ENCODE measurements around the gene ROBO1. TPM values are rescaled to one million over a fixed set of nuclear protein-coding genes. Genes with fewer than 3 reads are reported as not detected.

ROBO1 gene
- total and polyA plus RNA-seq, 3 experiments from 2014 or later = 0.54 to 0.59 (median 0.55) TPM

DNA sequence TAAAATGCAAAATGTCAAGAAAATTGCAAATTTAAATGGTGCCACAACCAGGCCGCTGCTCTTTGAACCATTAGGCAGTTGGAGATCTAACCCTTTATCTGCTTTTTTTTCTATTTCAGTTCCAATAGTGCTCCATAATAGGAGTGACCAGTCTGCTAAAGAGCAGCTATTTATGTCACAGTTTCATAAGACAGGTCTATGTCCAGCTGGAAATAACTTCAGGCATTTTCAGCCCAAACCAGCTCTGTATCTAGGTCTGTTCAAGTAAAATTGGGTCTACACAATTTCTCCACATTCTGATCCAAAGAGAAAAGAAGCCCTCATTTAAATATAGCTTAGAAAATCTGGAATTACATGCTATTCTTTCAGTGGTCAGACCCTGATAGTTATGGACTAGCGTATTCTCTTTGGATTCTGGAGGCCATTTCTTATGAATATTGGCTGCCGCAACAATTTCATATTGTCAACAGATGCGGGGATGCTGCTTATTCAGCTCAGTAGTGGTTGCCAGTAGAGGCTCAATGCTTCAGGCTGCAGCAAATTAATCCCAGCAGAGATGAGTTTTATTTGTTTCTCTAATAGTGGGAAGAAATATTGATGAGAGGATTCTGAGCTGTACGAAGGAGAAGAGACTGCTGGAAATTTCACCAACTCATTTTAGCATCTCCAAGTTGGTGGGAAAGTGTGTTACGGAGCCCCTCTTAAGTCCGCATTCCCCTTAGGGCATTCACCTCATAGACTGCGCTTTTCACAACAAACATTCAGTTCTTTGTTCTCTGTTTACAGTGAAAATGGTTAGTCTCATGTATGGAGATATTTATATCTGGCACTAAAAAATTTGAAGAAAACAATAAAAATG is 887.0 kb downstream of the ROBO1 start:
- Histone ChIP-seq H3K36me3 (ENCODE audit: insufficient read depth, low read length) (no peaks in the 10 kb centered on the region), H3K4me3 (ENCODE audit: low read length) (no peak overlapping the region), H3K27me3 (ENCODE audit: insufficient read depth, low read length, poor library complexity, severe bottlenecking) (no peaks in the 10 kb centered on the region), H3K4me1 (ENCODE audit: insufficient read depth, low read length) (no peaks in the 10 kb centered on the region), H3K9me3 (ENCODE audit: low read length) (no peaks in the 10 kb centered on the region), H3K27ac (ENCODE audit: low read depth, low read length) (no peak overlapping the region)
- Mint-ChIP-seq H3K9me3 (peaks cover 6 to 29% (median 12%) of the 10 kb centered on the region in 5 donors), H3K27ac (no peak overlapping the region), H3K4me3 (no peak overlapping the region), H3K4me1 (no peaks in the 10 kb centered on the region), H3K27me3 (no peaks in the 10 kb centered on the region), H3K36me3 (no peaks in the 10 kb centered on the region)
- ChIA-PET POLR2A (no interaction called here), CTCF (no interaction called here)
- DNase-seq = no peak

- H3K27ac Mint-ChIP-seq = no peak overlapping the region
- H3K27ac ChIP-seq (ENCODE audit: low read depth, low read length) = no peak overlapping the region
- H3K9me3 ChIP-seq (ENCODE audit: low read length) = no peaks in the 10 kb centered on the region
- no peaks in the 10 kb centered on the region for H3K4me1 ChIP-seq (ENCODE audit: insufficient read depth, low read length)
- no peaks in the 10 kb centered on the region for H3K27me3 Mint-ChIP-seq
- DNase-seq = no peak
- no peaks in the 10 kb centered on the region for H3K36me3 Mint-ChIP-seq
- H3K36me3 ChIP-seq (ENCODE audit: insufficient read depth, low read length) = no peaks in the 10 kb centered on the region
- peaks cover 6 to 37% (median 12%) of the 10 kb centered on the region in 5 donors for H3K9me3 Mint-ChIP-seq
- no peaks in the 10 kb centered on the region for H3K27me3 ChIP-seq (ENCODE audit: insufficient read depth, low read length, poor library complexity, severe bottlenecking)
- no peak overlapping the region for H3K4me3 ChIP-seq (ENCODE audit: low read length)
- ChIA-PET CTCF (no interaction called here), POLR2A (no interaction called here)
- no peak overlapping the region for H3K4me3 Mint-ChIP-seq
- no peaks in the 10 kb centered on the region for H3K4me1 Mint-ChIP-seq
Measured at GRCh38 chr3:78879295-78879860, 888.4 kb downstream of the ROBO1 start.

DNA sequence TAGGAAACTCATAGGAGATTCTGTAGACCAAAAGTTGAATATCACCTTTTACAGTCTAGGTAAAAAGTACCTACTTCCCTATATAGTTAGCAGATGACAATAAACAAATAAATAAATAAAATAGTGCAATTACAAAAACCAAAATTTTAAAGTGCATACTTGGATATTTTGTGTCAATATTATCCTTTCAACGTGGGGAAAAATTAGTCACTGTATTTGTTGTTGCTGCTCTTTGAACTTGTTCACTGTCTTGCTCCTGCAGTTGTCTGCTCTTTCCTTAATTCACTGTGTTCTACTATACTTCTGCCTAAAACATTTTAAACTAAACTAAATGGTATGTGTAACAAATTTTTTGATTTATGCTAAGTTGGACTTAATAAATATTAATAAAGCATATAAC is 889.0 kb downstream of the ROBO1 start:
- H3K4me1 ChIP-seq (ENCODE audit: insufficient read depth, low read length) = no peaks in the 10 kb centered on the region
- no peaks in the 10 kb centered on the region for H3K36me3 Mint-ChIP-seq
- H3K4me1 Mint-ChIP-seq = no peaks in the 10 kb centered on the region
- H3K4me3 Mint-ChIP-seq = no peak overlapping the region
- CTCF ChIA-PET = no interaction called here
- no peaks in the 10 kb centered on the region for H3K27me3 ChIP-seq (ENCODE audit: insufficient read depth, low read length, poor library complexity, severe bottlenecking)
- no peak for DNase-seq
- no peaks in the 10 kb centered on the region for H3K36me3 ChIP-seq (ENCODE audit: insufficient read depth, low read length)
- H3K27me3 Mint-ChIP-seq = no peaks in the 10 kb centered on the region
- no peaks in the 10 kb centered on the region for H3K9me3 ChIP-seq (ENCODE audit: low read length)
- POLR2A ChIA-PET = no interaction called here
- H3K27ac ChIP-seq (ENCODE audit: low read depth, low read length) = no peak overlapping the region
- no peak overlapping the region for H3K4me3 ChIP-seq (ENCODE audit: low read length)
- H3K27ac Mint-ChIP-seq = no peak overlapping the region
- peaks cover 2 to 33% (median 12%) of the 10 kb centered on the region in 5 donors for H3K9me3 Mint-ChIP-seq

- Mint-ChIP-seq H3K27ac (no peak overlapping the region), H3K9me3 (peaks cover 2 to 33% (median 12%) of the 10 kb centered on the region in 5 donors), H3K36me3 (no peaks in the 10 kb centered on the region), H3K4me1 (no peaks in the 10 kb centered on the region), H3K27me3 (no peaks in the 10 kb centered on the region), H3K4me3 (no peak overlapping the region)
- ChIA-PET CTCF (no interaction called here), POLR2A (no interaction called here)
- Histone ChIP-seq H3K9me3 (ENCODE audit: low read length) (no peaks in the 10 kb centered on the region), H3K4me3 (ENCODE audit: low read length) (no peak overlapping the region), H3K27ac (ENCODE audit: low read depth, low read length) (no peak overlapping the region), H3K36me3 (ENCODE audit: insufficient read depth, low read length) (no peaks in the 10 kb centered on the region), H3K4me1 (ENCODE audit: insufficient read depth, low read length) (no peaks in the 10 kb centered on the region), H3K27me3 (ENCODE audit: insufficient read depth, low read length, poor library complexity, severe bottlenecking) (no peaks in the 10 kb centered on the region)
- no peak for DNase-seq
Measured at GRCh38 chr3:78878011-78878410, 889.8 kb downstream of the ROBO1 start.

- Histone ChIP-seq H3K4me1 (ENCODE audit: insufficient read depth, low read length) (no peaks in the 10 kb centered on the region), H3K4me3 (ENCODE audit: low read length) (no peak overlapping the region), H3K27ac (ENCODE audit: low read depth, low read length) (no peak overlapping the region), H3K27me3 (ENCODE audit: insufficient read depth, low read length, poor library complexity, severe bottlenecking) (no peaks in the 10 kb centered on the region), H3K9me3 (ENCODE audit: low read length) (no peaks in the 10 kb centered on the region), H3K36me3 (ENCODE audit: insufficient read depth, low read length) (no peaks in the 10 kb centered on the region)
- ChIA-PET CTCF (no interaction called here), POLR2A (no interaction called here)
- Mint-ChIP-seq H3K4me1 (no peaks in the 10 kb centered on the region), H3K4me3 (no peak overlapping the region), H3K9me3 (peaks cover 4 to 31% (median 10%) of the 10 kb centered on the region in 5 donors), H3K27me3 (no peaks in the 10 kb centered on the region), H3K36me3 (no peaks in the 10 kb centered on the region), H3K27ac (no peak overlapping the region)
- no peak for DNase-seq
Measured at GRCh38 chr3:78875851-78876250, 891.9 kb downstream of the ROBO1 start.

DNA sequence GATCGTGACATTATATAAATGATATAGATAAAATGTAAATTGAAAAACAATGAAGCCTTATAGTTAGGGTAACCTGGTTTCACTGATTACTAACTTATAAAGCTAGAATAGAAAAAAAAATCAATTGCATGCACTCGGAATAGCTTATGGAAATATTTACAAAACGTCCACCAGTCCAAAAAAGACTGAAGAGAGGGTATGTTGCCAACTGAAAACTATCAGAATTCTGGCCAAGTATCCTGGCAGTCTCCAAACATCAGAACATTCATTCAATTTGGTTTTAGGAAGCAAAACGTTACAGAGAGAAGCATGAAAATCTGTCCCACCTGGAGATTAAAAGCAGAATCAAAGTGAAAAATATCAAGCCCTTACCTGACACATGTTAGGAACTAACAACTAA is 892.4 kb downstream of the ROBO1 start:
- no peaks in the 10 kb centered on the region for H3K4me1 ChIP-seq (ENCODE audit: insufficient read depth, low read length)
- H3K36me3 ChIP-seq (ENCODE audit: insufficient read depth, low read length) = no peaks in the 10 kb centered on the region
- Mint-ChIP-seq H3K4me1 (no peaks in the 10 kb centered on the region), H3K27me3 (no peaks in the 10 kb centered on the region), H3K4me3 (no peak overlapping the region), H3K27ac (no peak overlapping the region), H3K36me3 (no peaks in the 10 kb centered on the region), H3K9me3 (peaks cover 5 to 36% (median 10%) of the 10 kb centered on the region in 5 donors)
- H3K9me3 ChIP-seq (ENCODE audit: low read length) = no peaks in the 10 kb centered on the region
- H3K27ac ChIP-seq (ENCODE audit: low read depth, low read length) = no peak overlapping the region
- no peaks in the 10 kb centered on the region for H3K27me3 ChIP-seq (ENCODE audit: insufficient read depth, low read length, poor library complexity, severe bottlenecking)
- ChIA-PET POLR2A (no interaction called here), CTCF (no interaction called here)
- no peak overlapping the region for H3K4me3 ChIP-seq (ENCODE audit: low read length)
- no peak for DNase-seq

GRCh38 chr3:78873641-78874040 is 894.2 kb downstream of the ROBO1 start:
- Histone ChIP-seq H3K27ac (ENCODE audit: low read depth, low read length) (no peak overlapping the region), H3K4me1 (ENCODE audit: insufficient read depth, low read length) (no peaks in the 10 kb centered on the region), H3K36me3 (ENCODE audit: insufficient read depth, low read length) (no peaks in the 10 kb centered on the region), H3K9me3 (ENCODE audit: low read length) (no peaks in the 10 kb centered on the region), H3K27me3 (ENCODE audit: insufficient read depth, low read length, poor library complexity, severe bottlenecking) (no peaks in the 10 kb centered on the region), H3K4me3 (ENCODE audit: low read length) (no peak overlapping the region)
- ChIA-PET CTCF (no interaction called here), POLR2A (no interaction called here)
- Mint-ChIP-seq H3K36me3 (no peaks in the 10 kb centered on the region), H3K4me3 (no peak overlapping the region), H3K4me1 (no peaks in the 10 kb centered on the region), H3K9me3 (peaks cover 5 to 35% (median 9%) of the 10 kb centered on the region in 5 donors), H3K27ac (no peak overlapping the region), H3K27me3 (no peaks in the 10 kb centered on the region)
- no peak for DNase-seq

GRCh38 chr3:78872195-78872594 is 895.6 kb downstream of the ROBO1 start:
- Mint-ChIP-seq H3K36me3 (peaks cover 0 to 1% (median 0%) of the 10 kb centered on the region in 3 donors), H3K4me3 (no peak overlapping the region), H3K27ac (no peak overlapping the region), H3K4me1 (no peaks in the 10 kb centered on the region), H3K27me3 (no peaks in the 10 kb centered on the region), H3K9me3 (peaks cover 3 to 35% (median 9%) of the 10 kb centered on the region in 5 donors)
- no peak for DNase-seq
- ChIA-PET CTCF (no interaction called here), POLR2A (no interaction called here)
- H3K36me3 ChIP-seq (ENCODE audit: insufficient read depth, low read length) = no peaks in the 10 kb centered on the region
- no peaks in the 10 kb centered on the region for H3K27me3 ChIP-seq (ENCODE audit: insufficient read depth, low read length, poor library complexity, severe bottlenecking)
- no peak overlapping the region for H3K27ac ChIP-seq (ENCODE audit: low read depth, low read length)
- no peak overlapping the region for H3K4me3 ChIP-seq (ENCODE audit: low read length)
- H3K9me3 ChIP-seq (ENCODE audit: low read length) = no peaks in the 10 kb centered on the region
- no peaks in the 10 kb centered on the region for H3K4me1 ChIP-seq (ENCODE audit: insufficient read depth, low read length)
